ENCODE measurements around the gene ZNF319. TPM values are rescaled to one million over a fixed set of nuclear protein-coding genes. Genes with fewer than 3 reads are reported as not detected.

ZNF319 gene
- total RNA-seq, 1 donor from 2014 or later, result 14.9 TPM

DNA sequence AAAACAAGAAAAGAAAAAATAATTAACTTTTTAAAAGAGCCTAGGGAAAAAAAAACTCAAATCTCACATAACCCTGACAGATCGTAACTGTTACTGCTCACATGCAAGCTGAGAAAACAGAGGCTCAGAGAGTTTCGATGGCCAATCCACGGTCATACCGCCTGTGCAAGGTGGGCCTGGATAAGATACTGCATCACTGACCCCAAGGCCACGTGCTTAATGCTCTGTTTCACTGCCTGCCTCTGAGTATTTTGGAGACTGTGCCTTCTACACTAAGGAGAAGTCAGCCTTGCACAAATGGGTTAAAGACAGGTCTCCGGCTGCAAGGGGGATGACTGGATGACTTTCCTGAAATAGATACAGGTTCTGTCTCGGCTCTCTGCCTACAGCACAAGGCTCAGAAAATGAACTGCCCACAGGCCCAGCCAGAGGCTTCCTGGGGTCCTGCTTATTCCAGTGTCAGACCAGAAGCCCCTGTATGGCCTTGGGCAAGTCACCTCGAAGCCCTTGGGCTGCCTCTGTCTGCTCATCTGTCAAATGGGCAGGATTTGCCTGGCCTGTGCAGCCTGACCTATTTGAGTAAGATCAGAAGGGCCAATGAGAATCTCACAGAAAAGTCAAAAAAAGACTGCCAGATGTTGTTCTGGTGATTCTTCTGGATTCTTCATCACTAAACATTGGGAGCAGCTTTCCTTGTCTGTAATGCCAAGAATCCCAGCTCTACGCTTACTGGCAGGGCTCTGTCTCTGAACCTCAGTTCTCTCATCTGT, 55.3 kb downstream of the ZNF319 start:
- H3K36me3 Mint-ChIP-seq (ENCODE audit: insufficient read depth), result no peaks in the 10 kb centered on the region
- H3K9me3 Mint-ChIP-seq (ENCODE audit: low read depth), result no peaks in the 10 kb centered on the region
- TF ChIP-seq, protein P1, sequence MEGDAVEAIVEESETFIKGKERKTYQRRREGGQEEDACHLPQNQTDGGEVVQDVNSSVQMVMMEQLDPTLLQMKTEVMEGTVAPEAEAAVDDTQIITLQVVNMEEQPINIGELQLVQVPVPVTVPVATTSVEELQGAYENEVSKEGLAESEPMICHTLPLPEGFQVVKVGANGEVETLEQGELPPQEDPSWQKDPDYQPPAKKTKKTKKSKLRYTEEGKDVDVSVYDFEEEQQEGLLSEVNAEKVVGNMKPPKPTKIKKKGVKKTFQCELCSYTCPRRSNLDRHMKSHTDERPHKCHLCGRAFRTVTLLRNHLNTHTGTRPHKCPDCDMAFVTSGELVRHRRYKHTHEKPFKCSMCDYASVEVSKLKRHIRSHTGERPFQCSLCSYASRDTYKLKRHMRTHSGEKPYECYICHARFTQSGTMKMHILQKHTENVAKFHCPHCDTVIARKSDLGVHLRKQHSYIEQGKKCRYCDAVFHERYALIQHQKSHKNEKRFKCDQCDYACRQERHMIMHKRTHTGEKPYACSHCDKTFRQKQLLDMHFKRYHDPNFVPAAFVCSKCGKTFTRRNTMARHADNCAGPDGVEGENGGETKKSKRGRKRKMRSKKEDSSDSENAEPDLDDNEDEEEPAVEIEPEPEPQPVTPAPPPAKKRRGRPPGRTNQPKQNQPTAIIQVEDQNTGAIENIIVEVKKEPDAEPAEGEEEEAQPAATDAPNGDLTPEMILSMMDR (IDR thresholded peaks at IDR 0.05; ENCODE audit: unreplicated experiment), result no peak
- DNase-seq (ENCODE audit: low spot score, unreplicated experiment), result no peak
- no peak overlapping the region for H3K27ac Mint-ChIP-seq
- peaks cover 5% of the 10 kb centered on the region for H3K27me3 Mint-ChIP-seq
- H3K4me1 Mint-ChIP-seq (ENCODE audit: low read depth), result no peaks in the 10 kb centered on the region
- no peak overlapping the region for H3K4me3 Mint-ChIP-seq (ENCODE audit: low read depth)

Other genes with a start within 250 kb of the ZNF319 start
- 27.6 and 34.5 TPM in 2 replicates for gene KIFC3, start 198.2 kb downstream of the ZNF319 start, total RNA-seq
- gene CNGB1, start 29.5 kb downstream of the ZNF319 start, total RNA-seq, result not detected in 2 replicates
- gene USB1, start 735 bp upstream of the ZNF319 start, total RNA-seq, result 43.0 and 43.6 TPM in 2 replicates
- gene MMP15, start 25.1 kb upstream of the ZNF319 start, total RNA-seq, result 77.6 and 85.0 TPM in 2 replicates
- 45.9 and 52.4 TPM in 2 replicates for gene CFAP20, start 128.7 kb upstream of the ZNF319 start, total RNA-seq
- 99.9 and 101 TPM in 2 replicates for gene CSNK2A2, start 197.4 kb upstream of the ZNF319 start, total RNA-seq